ENCODE data around the gene COX6B1.
"Not testable (repeated sequence)": the region's sequence is repeated elsewhere in the genome, so short reads cannot be mapped to it uniquely, and the experiment has no call there.

COX6B1 gene

DNA sequence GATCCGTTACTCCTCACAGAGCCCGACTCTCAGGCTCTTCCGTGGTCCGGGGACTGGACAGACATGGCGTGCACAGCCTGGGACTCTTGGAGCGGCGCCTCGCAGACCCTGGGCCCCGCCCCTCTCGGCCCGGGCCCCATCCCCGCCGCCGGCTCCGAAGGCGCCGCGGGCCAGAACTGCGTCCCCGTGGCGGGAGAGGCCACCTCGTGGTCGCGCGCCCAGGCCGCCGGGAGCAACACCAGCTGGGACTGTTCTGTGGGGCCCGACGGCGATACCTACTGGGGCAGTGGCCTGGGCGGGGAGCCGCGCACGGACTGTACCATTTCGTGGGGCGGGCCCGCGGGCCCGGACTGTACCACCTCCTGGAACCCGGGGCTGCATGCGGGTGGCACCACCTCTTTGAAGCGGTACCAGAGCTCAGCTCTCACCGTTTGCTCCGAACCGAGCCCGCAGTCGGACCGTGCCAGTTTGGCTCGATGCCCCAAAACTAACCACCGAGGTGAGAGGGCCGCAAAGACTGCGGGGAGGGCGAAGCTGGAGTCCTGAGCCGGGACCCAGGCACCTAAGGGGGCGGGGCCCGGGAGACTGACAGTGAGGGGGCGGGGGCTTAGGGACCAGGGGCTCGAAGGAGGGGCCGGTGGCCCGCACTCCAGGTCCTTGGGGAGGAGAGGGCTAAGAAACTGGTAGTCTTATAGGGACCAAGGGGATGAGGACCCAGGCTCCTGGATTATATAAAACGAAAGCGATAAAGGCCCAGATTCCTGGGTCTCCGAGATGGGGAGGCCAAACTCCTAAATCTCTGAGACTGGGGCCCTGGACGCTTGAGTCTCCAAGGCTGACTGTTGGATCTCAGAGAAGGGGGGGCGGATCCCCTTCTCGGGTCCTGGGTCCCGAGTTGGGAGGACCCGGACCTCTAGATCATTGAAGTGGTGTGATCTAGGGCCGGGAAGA is 4.6 kb upstream of the COX6B1 start:
- FAIRE-seq: peak; percentile 87
- peak; percentile 87 for DNase-seq (ENCODE audit: insufficient read length, low spot score)
- no peak for TF ChIP-seq SPI1 (IDR thresholded peaks at IDR 0.05; ENCODE audit: low read depth, low read length)
- peak; percentile 80 for TF ChIP-seq TAF1 (IDR thresholded peaks at IDR 0.05; ENCODE audit: low read depth, low read length)
- TF ChIP-seq POLR2AphosphoS5 (IDR thresholded peaks at IDR 0.05; ENCODE audit: low read depth, low read length): peak; percentile 69; the same call in 1 of the 2 replicates
- 0 out of 2 replicates have a peak, but pooled peaks have one; percentile 47 for TF ChIP-seq POLR2A (IDR thresholded peaks at IDR 0.05; ENCODE audit: low read depth, low read length)
- no peak for TF ChIP-seq PAX5 (IDR thresholded peaks at IDR 0.05; ENCODE audit: insufficient read depth, low read length, severe bottlenecking)
- TF ChIP-seq POU2F2 (IDR thresholded peaks at IDR 0.05; ENCODE audit: low read depth, low read length): no peak

GRCh38 chr19:35644206-35644986 is 3.7 kb upstream of the COX6B1 start:
- FAIRE-seq: peak; percentile 92

DNA sequence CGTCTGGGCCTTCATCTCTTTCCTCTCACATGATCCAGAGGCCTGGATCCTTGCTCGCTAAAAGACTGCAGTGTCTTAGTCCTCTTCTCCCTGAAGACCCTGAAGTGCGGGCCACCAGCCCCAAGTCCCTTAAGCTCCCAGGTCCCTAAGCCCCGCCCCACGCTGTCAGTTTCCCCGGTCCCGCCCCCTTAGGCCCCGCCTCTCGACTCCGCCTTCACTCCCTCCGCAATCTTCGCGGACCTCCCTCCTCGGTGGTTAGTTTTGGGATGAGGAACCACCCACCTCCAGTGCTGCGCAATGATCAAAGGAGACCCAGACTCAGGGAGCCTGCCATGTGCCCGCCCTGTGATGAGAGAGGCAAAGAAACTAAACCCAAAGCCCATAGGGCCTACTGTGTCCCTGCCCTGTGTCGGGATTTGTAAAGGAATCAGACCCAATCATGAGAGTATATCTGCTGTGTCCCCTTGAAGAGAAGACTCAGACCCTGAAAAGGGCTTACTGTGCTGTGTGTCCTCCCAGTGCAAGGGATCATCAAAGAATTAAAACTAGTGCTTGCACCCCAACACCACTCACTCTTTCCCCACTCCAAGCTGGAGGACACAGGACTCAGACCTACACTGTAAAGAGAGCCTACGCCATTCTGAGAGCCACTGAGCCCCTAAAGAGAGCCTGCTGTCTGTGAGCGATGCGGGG is 3.0 kb upstream of the COX6B1 start:
- DNase-seq (ENCODE audit: insufficient read length, low spot score): no peak
- TF ChIP-seq SPI1 (IDR thresholded peaks at IDR 0.05; ENCODE audit: low read depth, low read length): no peak
- no peak for TF ChIP-seq POU2F2 (IDR thresholded peaks at IDR 0.05; ENCODE audit: low read depth, low read length)
- TF ChIP-seq POLR2AphosphoS5 (IDR thresholded peaks at IDR 0.05; ENCODE audit: low read depth, low read length): no peak
- TF ChIP-seq PAX5 (IDR thresholded peaks at IDR 0.05; ENCODE audit: insufficient read depth, low read length, severe bottlenecking): no peak
- no peak for TF ChIP-seq TAF1 (IDR thresholded peaks at IDR 0.05; ENCODE audit: low read depth, low read length)
- no peak for TF ChIP-seq POLR2A (IDR thresholded peaks at IDR 0.05; ENCODE audit: low read depth, low read length)
- no peak for FAIRE-seq

More at GRCh38 chr19:35644206-35644986, 3.7 kb upstream of the COX6B1 start:
- TF ChIP-seq POLR2A (IDR thresholded peaks at IDR 0.05; ENCODE audit: low read depth, low read length) (no peak), TAF1 (IDR thresholded peaks at IDR 0.05; ENCODE audit: low read depth, low read length) (no peak), POU2F2 (IDR thresholded peaks at IDR 0.05; ENCODE audit: low read depth, low read length) (no peak), POLR2AphosphoS5 (IDR thresholded peaks at IDR 0.05; ENCODE audit: low read depth, low read length) (no peak), PAX5 (IDR thresholded peaks at IDR 0.05; ENCODE audit: insufficient read depth, low read length, severe bottlenecking) (no peak), SPI1 (IDR thresholded peaks at IDR 0.05; ENCODE audit: low read depth, low read length) (no peak)
- DNase-seq (ENCODE audit: insufficient read length, low spot score): peak; percentile 92

- no peak for FAIRE-seq
- TF ChIP-seq POU2F2 (IDR thresholded peaks at IDR 0.05; ENCODE audit: low read depth, low read length) (no peak), PAX5 (IDR thresholded peaks at IDR 0.05; ENCODE audit: insufficient read depth, low read length, severe bottlenecking) (no peak), SPI1 (IDR thresholded peaks at IDR 0.05; ENCODE audit: low read depth, low read length) (no peak), POLR2A (IDR thresholded peaks at IDR 0.05; ENCODE audit: low read depth, low read length) (no peak), POLR2AphosphoS5 (IDR thresholded peaks at IDR 0.05; ENCODE audit: low read depth, low read length) (no peak), TAF1 (IDR thresholded peaks at IDR 0.05; ENCODE audit: low read depth, low read length) (no peak)
- no peak for DNase-seq (ENCODE audit: insufficient read length, low spot score)
Measured at GRCh38 chr19:35645680-35646511, 2.2 kb upstream of the COX6B1 start.

DNA sequence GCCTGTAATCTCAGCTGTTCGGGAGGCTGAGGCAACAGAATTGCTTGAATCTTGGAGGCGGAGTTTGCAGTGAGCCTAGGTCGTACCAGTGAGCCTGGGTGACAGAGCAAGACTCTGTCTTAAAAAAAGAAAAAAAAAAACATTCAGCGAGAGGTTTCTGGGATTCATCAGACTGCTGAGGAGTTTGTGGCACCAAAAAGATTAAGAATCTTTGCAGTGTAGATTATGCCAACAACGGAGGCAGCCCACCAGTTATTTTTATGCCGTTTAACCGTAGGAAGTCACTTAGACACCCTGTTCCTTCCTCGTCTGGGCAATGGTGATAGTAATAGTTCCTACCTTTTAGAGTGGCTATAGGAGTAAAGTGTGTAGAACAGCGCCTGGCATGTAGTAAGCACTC is 2.5 kb downstream of the COX6B1 start:
- FAIRE-seq: no peak
- TF ChIP-seq SPI1 (IDR thresholded peaks at IDR 0.05; ENCODE audit: low read depth, low read length): no peak
- no peak for DNase-seq (ENCODE audit: insufficient read length, low spot score)

- not testable (repeated sequence) for DNase-seq (ENCODE audit: insufficient read length, low spot score); FAIRE-seq
Measured at GRCh38 chr19:35654828-35655227, 6.7 kb downstream of the COX6B1 start.

- FAIRE-seq (no peak), DNase-seq (ENCODE audit: insufficient read length, low spot score) (no peak)
- TF ChIP-seq POLR2A (IDR thresholded peaks at IDR 0.05; ENCODE audit: low read depth, low read length): no peak
- TF ChIP-seq POU2F2 (IDR thresholded peaks at IDR 0.05; ENCODE audit: low read depth, low read length): no peak
- TF ChIP-seq SPI1 (IDR thresholded peaks at IDR 0.05; ENCODE audit: low read depth, low read length): no peak
- no peak for TF ChIP-seq POLR2AphosphoS5 (IDR thresholded peaks at IDR 0.05; ENCODE audit: low read depth, low read length)
- no peak for TF ChIP-seq PAX5 (IDR thresholded peaks at IDR 0.05; ENCODE audit: insufficient read depth, low read length, severe bottlenecking)
- TF ChIP-seq TAF1 (IDR thresholded peaks at IDR 0.05; ENCODE audit: low read depth, low read length): no peak
Measured at GRCh38 chr19:35655600-35655999, 7.5 kb downstream of the COX6B1 start.

DNA sequence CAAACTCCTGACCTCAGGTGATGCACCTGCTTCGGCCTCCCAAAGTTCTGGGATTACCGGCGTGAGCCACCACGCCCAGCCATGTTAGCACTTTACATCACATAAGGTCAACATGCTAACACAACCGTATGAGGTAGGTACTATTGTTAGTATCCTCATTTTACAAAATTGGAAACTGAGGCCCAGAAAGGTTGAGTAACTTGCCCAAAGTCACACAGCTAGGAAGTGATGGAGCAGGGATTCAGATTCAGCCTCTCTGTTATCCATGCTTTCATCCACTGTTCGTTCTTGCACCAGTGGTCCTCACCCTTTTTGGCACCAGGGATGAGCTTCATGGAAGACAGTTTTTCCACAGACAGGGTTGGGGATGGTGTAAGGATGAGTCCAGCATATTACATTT is 8.6 kb downstream of the COX6B1 start:
- FAIRE-seq: no peak
- DNase-seq (ENCODE audit: insufficient read length, low spot score): no peak
- TF ChIP-seq PAX5 (IDR thresholded peaks at IDR 0.05; ENCODE audit: insufficient read depth, low read length, severe bottlenecking) (no peak), SPI1 (IDR thresholded peaks at IDR 0.05; ENCODE audit: low read depth, low read length) (no peak), POLR2A (IDR thresholded peaks at IDR 0.05; ENCODE audit: low read depth, low read length) (no peak), TAF1 (IDR thresholded peaks at IDR 0.05; ENCODE audit: low read depth, low read length) (no peak), POU2F2 (IDR thresholded peaks at IDR 0.05; ENCODE audit: low read depth, low read length) (no peak), POLR2AphosphoS5 (IDR thresholded peaks at IDR 0.05; ENCODE audit: low read depth, low read length) (no peak)
